Thyroid gland (tissue), 4 donors: ENCODE results near the gene FOXRED2.

ENCODE experiments used
- CTCF ChIP-seq, 6 experiments: fragments of 200-600 bp in 3 of 6; fragments of 450-650 bp in 3 of 6; sonication (generic) in 3 of 6; IDR thresholded peaks; one replicate each; pipeline ENCODE4 v1.5.1; 2016 to 2019; ENCODE audit warnings: antibody characterized with exemption in 6 of 6, mild to moderate bottlenecking in 2 of 6, inconsistent platforms in 1 of 6, moderate library complexity in 1 of 6
- POLR2A ChIP-seq, 2 donors: fragments of 450-650 bp; IDR thresholded peaks; one replicate each; pipeline ENCODE4 v1.6.1; 2017; ENCODE audit warnings: antibody characterized with exemption in 2 of 2, mild to moderate bottlenecking in 2 of 2, moderate library complexity in 1 of 2

- no peak for TF ChIP-seq CTCF (IDR thresholded peaks at IDR 0.05)
- no peak for TF ChIP-seq POLR2A (IDR thresholded peaks at IDR 0.05)
Measured at GRCh38 chr22:36491155-36491554, 15.7 kb downstream of the FOXRED2 start.
